Nephron progenitor cell (in vitro differentiated cells): ENCODE data around the gene ADRA2B.

Experiments used
- DNase-seq: peaks from one replicate; pipeline ENCODE4 v3.0.0; 2021
- H3K27ac Mint-ChIP-seq: 2 replicates; pipeline ENCODE4 v1.8.0; 2021; ENCODE audit warnings: mild to moderate bottlenecking, moderate library complexity, mixed read lengths
- H3K27me3 Mint-ChIP-seq: 2 replicates; pipeline ENCODE4 v1.8.0; 2021; ENCODE audit warnings: mild to moderate bottlenecking, low read depth, mixed read lengths; ENCODE audit not compliant: poor library complexity
- H3K36me3 Mint-ChIP-seq: 2 replicates; pipeline ENCODE4 v1.8.0; 2021; ENCODE audit warnings: low read depth, mixed read lengths
- H3K4me1 Mint-ChIP-seq: 2 replicates; pipeline ENCODE4 v1.8.0; 2021; ENCODE audit warnings: mixed read lengths
- H3K4me3 Mint-ChIP-seq: 2 replicates; pipeline ENCODE4 v1.8.0; 2021; ENCODE audit warnings: mild to moderate bottlenecking, moderate library complexity, mixed read lengths
- H3K9me3 Mint-ChIP-seq: 2 replicates; pipeline ENCODE4 v1.8.0; 2021; ENCODE audit warnings: mild to moderate bottlenecking, moderate library complexity, mixed read lengths
- CTCF ChIP-seq: fragments of 200-600 bp; sonication (generic); IDR thresholded peaks from 2 replicates; pipeline ENCODE4 v1.5.0; 2021; ENCODE audit warnings: antibody characterized with exemption

Gene ADRA2B

GRCh38 chr2:96103187-96103601, 13.2 kb downstream of the ADRA2B start:
- Mint-ChIP-seq H3K4me3 (no peak overlapping the region), H3K36me3 (no peaks in the 10 kb centered on the region), H3K9me3 (peaks cover 18% of the 10 kb centered on the region), H3K27me3 (no peaks in the 10 kb centered on the region), H3K4me1 (peaks cover 76% of the 10 kb centered on the region), H3K27ac (peak overlapping the region; percentile 99)
- no peak for TF ChIP-seq CTCF
- no peak for DNase-seq

GRCh38 chr2:96102596-96103186, 13.7 kb downstream of the ADRA2B start:
- H3K36me3 Mint-ChIP-seq: no peaks in the 10 kb centered on the region
- H3K4me1 Mint-ChIP-seq: peaks cover 76% of the 10 kb centered on the region
- H3K9me3 Mint-ChIP-seq: peaks cover 18% of the 10 kb centered on the region
- H3K27me3 Mint-ChIP-seq: no peaks in the 10 kb centered on the region
- H3K4me3 Mint-ChIP-seq: no peak overlapping the region
- TF ChIP-seq CTCF: no peak
- DNase-seq: no peak
- H3K27ac Mint-ChIP-seq: peak overlapping the region; percentile 87

- peaks cover 71% of the 10 kb centered on the region for H3K4me1 Mint-ChIP-seq
- no peaks in the 10 kb centered on the region for H3K36me3 Mint-ChIP-seq
- DNase-seq: no peak
- no peak for TF ChIP-seq CTCF
- H3K27ac Mint-ChIP-seq: peak overlapping the region; percentile 48
- H3K9me3 Mint-ChIP-seq: peaks cover 16% of the 10 kb centered on the region
- no peak overlapping the region for H3K4me3 Mint-ChIP-seq
- no peaks in the 10 kb centered on the region for H3K27me3 Mint-ChIP-seq
These were observed 15.5 kb downstream of the ADRA2B start for GRCh38 chr2:96100893-96101304.

- TF ChIP-seq CTCF: no peak
- Mint-ChIP-seq H3K4me1 (peaks cover 70% of the 10 kb centered on the region), H3K9me3 (peaks cover 12% of the 10 kb centered on the region), H3K36me3 (no peaks in the 10 kb centered on the region), H3K27me3 (no peaks in the 10 kb centered on the region), H3K27ac (peak overlapping the region; percentile 17), H3K4me3 (no peak overlapping the region)
- DNase-seq: peak; percentile 2
These were observed 16.2 kb downstream of the ADRA2B start for GRCh38 chr2:96099861-96100798.

GRCh38 chr2:96098900-96099590, 17.3 kb downstream of the ADRA2B start:
- peak; percentile 1 for DNase-seq
- Mint-ChIP-seq H3K36me3 (no peaks in the 10 kb centered on the region), H3K9me3 (peaks cover 8% of the 10 kb centered on the region), H3K4me3 (no peak overlapping the region), H3K4me1 (peaks cover 62% of the 10 kb centered on the region), H3K27ac (peak overlapping the region; percentile 86), H3K27me3 (no peaks in the 10 kb centered on the region)
- no peak for TF ChIP-seq CTCF
